NCI-H2081 treated with DMSO at 0.1 percent for 48 hours (cell line): ENCODE results near the gene IFT57.

Source experiments
- DNase-seq: peaks from one replicate; lab custom pipeline; 2025; lab: John Stamatoyannopoulos, UW

Gene IFT57

DNA sequence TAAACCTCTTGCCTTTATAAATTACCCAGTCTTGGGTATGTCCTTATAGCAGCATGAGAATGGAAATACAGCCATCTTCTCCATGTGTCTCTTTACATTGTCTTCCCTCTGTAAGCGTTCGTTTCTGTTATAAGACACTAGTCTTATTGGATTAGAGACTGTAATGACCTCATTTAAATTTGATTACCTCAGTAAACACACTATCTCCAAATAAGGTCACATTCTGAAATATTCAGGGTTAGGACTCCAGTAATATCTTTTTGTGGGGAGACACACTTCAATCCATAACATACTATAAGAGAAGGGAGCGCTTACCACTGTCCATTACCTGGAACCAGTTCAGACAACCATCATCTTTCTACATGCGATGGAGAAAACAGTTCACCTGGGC lies 97.1 kb downstream of the IFT57 start:
- no peak for DNase-seq

DNA sequence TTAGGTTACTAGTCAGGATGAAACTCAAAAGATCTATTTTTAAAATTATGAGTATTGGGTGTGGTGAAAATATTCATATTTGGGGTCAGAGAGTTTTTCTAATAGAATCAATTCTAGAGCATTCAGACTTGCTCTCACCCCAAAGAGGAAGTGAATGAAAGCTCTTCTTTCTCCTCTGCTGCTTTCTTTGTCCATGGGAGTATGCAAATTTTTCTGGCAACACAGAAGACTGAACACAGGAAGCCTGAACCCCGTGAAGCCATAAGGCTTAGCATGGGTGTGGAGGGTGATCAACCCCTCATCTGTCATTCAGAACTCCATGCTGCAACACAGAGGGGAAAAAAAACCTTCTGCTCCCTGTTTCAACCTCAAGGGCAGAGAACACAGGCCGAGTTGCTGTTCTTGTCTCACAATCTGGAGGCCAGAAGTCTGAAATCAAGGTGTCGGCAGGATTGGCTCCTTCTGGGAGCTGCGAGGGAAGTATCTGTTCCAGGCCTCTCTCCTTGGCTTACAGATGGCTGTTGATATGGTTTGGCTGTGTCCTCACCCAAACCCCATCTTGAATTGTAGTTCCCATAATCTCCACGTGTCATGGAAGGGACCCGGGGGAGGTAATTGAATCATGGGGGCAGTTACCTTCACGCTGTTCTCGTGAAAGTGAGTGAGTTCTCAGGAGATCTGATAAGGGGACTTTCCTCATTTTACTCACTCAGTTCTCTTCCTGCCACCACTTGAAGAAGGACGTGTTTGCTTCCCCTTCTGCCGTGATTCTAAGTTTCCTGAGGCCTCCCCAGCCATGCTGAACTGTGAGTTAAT lies 97.7 kb downstream of the IFT57 start:
- DNase-seq = peak; percentile 27

DNA sequence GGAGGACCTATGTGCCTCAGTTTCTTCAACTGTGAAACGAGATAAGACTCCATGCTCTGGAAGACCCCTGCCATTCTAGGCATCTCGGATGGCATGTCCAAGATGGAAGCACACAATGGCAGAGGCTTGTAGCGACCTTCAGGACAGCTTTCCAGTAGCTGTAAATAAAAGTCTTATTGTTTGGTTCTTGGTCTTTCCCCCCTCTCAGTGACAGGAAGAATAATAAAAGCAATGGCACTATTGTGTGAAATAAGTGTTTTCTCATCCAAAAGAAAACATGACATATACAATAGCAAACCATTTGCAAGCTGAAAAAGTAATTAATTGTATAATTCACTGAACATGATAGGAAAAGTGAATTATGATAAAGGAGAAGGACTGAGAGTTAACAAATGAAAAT lies 98.9 kb downstream of the IFT57 start:
- no peak for DNase-seq

DNA sequence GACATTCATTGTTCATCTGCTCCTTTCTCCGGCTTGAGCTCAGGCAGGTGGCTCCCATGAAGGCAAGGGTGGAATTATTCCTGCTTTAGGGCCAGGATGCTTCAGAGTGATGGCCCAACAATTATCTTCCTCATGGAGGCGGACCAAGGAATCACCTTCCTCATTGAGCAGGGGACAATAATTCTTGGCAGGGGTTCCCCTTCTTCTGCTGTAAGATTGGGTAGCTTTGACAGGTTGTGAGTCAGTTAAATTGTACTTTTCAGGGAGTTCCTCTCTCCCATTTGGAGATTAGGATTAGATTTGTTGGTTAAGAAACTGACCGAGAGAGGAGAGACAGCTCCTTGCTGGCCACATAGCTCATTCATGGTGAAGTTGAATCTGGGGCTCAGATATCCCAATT lies 99.9 kb downstream of the IFT57 start:
- no peak for DNase-seq

DNA sequence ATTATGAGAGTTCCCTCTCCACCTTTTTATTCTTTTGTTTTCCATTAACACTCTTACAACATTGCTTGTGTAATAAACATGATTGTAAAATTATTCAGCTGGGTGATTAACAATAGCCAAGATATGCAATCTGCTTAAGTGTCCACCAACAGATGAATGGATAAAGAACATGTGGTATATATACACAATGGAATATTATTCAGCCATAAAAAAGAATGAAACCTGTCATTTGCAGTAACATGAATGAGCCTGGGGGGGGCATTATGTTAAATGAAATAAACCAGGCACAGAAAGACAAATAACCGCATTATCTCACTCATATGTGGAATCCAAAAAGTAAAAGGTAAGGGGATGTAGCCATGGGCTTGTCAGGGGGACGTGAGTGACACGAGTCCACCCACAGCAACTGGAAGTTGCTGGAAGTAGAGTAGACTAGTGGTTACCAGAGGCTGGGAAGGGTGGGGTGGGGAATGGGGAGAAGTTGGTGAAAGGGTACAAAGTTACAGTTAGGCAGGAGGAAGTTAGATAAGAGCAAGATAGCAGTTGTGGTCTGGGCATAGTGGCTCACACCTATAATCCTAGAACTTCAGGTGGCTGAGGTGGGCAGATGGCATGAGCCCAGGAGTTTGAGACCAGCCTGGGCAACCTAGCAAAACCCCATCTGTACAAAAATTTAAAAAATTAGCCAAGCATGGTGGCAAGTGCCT lies 102.7 kb downstream of the IFT57 start:
- DNase-seq = no peak

DNA sequence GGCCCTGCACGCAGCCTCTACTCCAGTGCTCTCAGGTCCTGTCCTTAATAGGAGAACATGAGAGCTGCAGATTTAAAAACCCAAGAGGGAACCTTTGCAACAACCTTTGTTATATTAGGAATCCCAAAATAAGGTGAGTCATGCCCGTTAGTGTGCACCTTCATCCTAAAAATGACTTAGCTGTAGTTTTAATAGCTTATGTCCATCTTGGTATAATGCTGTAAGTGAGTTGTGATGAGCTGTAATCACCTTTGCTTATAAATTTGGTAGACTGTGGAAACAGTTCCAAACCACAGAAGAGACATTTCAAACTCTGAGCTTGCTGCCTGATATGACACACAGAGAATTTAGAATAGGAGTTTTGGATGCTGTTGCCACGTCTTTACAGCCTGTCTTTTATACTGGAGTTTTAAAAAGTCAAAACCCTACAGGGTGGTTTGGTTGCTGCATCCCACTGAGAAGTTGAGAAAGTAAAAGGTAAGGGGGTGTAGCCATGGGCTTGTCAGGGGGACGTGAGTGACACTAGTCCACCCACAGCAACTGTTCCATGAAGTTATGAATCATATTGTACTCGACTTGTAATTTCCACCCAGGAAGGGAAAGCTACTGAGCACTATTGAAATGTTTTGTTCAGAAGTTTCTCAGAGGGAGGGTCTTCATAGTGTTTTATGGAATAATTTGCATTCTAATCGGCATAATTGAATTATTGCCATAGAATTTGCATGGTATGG lies 104.0 kb downstream of the IFT57 start:
- DNase-seq = no peak

DNA sequence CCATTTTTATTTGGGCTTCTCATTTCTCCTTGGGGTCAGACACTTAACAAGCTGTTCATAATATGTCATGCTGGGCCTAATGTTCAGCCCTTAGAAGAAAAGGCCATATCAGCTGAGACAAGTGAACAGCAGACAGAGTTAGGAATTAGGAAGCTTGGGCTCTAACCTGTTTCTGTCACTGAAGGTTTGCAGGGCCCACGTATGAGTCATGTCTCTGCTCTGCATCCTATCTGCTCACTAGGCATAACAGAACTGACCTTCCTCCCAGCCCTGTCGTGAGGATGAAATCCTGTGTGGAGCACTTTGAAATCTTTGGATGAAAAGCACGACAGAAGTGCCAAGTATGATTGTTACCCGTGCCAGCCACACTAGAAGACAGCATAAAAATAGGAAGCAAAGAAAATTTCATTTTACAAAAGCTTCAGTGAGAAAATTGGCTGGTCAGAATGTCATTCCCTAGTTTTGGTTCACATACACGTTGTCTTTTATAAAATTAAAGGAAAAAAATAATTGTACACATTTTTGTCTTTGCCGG lies 104.9 kb downstream of the IFT57 start:
- no peak for DNase-seq

DNA sequence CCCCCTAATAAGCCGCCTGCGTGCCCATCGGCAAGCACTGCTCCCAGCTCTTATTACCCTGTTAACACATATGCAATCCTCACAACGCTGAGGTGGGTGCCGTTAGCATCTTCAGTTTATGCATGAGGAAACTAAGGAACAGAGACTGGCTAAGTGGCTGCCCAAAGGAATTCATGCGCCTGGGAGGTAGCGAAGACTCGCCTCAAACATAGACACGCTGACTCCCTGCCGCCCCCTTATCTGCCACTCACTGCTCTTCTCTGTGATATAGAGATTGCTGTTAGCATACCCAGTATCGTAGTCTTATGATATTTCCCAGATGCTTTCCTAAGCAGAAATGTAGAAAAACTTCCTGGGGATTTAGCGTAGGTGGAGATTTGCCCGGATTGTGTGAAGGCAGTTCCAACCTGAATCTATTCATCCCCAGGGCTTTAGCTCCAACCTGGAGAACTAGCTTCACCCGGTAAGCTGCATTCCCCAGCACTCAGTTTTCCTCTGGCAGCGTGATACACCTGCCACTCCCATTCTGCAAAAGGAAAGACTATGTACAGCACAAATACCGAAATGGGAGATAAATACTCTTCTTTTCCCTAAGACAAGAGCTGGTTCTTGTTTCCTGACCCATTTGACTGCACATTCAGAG lies 107.7 kb downstream of the IFT57 start:
- DNase-seq = no peak

DNA sequence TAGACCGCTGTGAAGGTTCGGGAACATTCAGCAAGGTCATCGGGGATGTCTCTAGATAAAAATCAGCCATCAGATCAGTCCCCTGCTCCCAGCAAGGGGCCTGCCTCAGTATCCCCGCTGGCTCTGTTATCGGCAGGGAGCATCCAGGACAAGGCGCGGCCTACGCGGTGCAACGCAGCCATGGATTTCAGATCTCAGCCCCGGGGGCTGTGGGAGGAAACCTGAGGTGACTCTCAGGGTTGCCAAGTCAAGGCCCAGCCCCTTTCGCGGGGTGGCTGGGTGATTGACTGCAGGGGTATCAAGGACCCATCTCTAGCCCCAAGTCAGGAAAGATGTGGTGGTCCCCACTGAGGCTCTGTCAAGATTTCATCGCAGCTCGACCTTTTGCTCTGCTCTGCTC lies 108.2 kb downstream of the IFT57 start:
- DNase-seq = no peak

DNA sequence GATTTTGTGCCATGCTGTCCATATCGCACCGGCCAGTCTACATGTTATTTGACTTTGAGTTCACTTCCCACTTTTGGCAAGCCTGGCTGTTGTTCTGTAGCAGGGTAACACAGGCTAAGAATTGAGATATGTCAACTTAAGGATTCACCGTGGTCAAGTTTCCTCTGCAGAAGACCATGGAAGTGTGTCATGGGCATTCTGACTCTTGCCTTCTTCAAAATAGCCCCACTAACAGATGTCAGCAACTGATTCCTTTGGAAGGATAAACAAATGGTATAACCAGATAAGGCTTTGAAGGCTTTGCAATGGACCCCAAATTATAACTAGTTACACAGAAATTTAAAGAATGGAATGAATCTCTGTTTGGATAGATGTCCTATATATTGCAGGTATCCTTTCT lies 111.3 kb downstream of the IFT57 start:
- DNase-seq = no peak
